RCC 7860 (cell line): ENCODE data around the gene NLGN1.

ENCODE experiments used
- DNase-seq: peaks from one replicate; pipeline ENCODE4 v3.0.0-alpha.2; 2015; ENCODE audit warnings: low spot score
- FAIRE-seq: peaks from 2 replicates; lab custom pipeline; 2012; peaks lifted over from hg19 to GRCh38; lab: Jason Lieb, UNC

NLGN1 gene

GRCh38 chr3:174247687-174248152, 850.2 kb downstream of the NLGN1 start:
- DNase-seq (no peak), FAIRE-seq (no peak)

- FAIRE-seq (no peak), DNase-seq (no peak)
Measured at GRCh38 chr3:174251681-174252080, 854.1 kb downstream of the NLGN1 start.

GRCh38 chr3:174253196-174253823, 855.8 kb downstream of the NLGN1 start:
- DNase-seq: no peak
- FAIRE-seq: no peak

GRCh38 chr3:174253940-174254339, 856.4 kb downstream of the NLGN1 start:
- no peak for FAIRE-seq
- no peak for DNase-seq

- DNase-seq: no peak
- FAIRE-seq: no peak
Measured at GRCh38 chr3:174255454-174255853, 857.9 kb downstream of the NLGN1 start.

GRCh38 chr3:174266476-174266875, 868.9 kb downstream of the NLGN1 start:
- no peak for FAIRE-seq
- no peak for DNase-seq

- DNase-seq: no peak
- FAIRE-seq: no peak
Measured at GRCh38 chr3:174268061-174268460, 870.5 kb downstream of the NLGN1 start.

- FAIRE-seq (no peak), DNase-seq (no peak)
Measured at GRCh38 chr3:174268586-174268985, 871.0 kb downstream of the NLGN1 start.

GRCh38 chr3:174270841-174271240, 873.3 kb downstream of the NLGN1 start:
- no peak for DNase-seq

GRCh38 chr3:174275336-174275735, 877.8 kb downstream of the NLGN1 start:
- DNase-seq: no peak
- FAIRE-seq: no peak

More at GRCh38 chr3:174270841-174271240, 873.3 kb downstream of the NLGN1 start:
- no peak for FAIRE-seq

GRCh38 chr3:174276826-174277225, 879.3 kb downstream of the NLGN1 start:
- no peak for FAIRE-seq
- DNase-seq: no peak

GRCh38 chr3:174278094-174278493, 880.5 kb downstream of the NLGN1 start:
- DNase-seq (no peak), FAIRE-seq (no peak)

GRCh38 chr3:174280186-174280585, 882.6 kb downstream of the NLGN1 start:
- DNase-seq (no peak), FAIRE-seq (no peak)

GRCh38 chr3:174285242-174285864, 887.8 kb downstream of the NLGN1 start:
- DNase-seq (no peak), FAIRE-seq (no peak)

- FAIRE-seq (no peak), DNase-seq (no peak)
Measured at GRCh38 chr3:174287705-174288104, 890.2 kb downstream of the NLGN1 start.

- FAIRE-seq (no peak), DNase-seq (no peak)
Measured at GRCh38 chr3:174294616-174295015, 897.1 kb downstream of the NLGN1 start.

- DNase-seq: no peak
- FAIRE-seq: no peak
Measured at GRCh38 chr3:174295306-174296092, 898.0 kb downstream of the NLGN1 start.

GRCh38 chr3:174302746-174303315, 905.3 kb downstream of the NLGN1 start:
- DNase-seq (no peak), FAIRE-seq (no peak)

- no peak for FAIRE-seq
- DNase-seq: no peak
Measured at GRCh38 chr3:174303907-174304560, 906.5 kb downstream of the NLGN1 start.

- FAIRE-seq (no peak), DNase-seq (no peak)
Measured at GRCh38 chr3:174308736-174309135, 911.2 kb downstream of the NLGN1 start.

- no peak for FAIRE-seq
- no peak for DNase-seq
Measured at GRCh38 chr3:174310475-174310983, 913.0 kb downstream of the NLGN1 start.
